IMR-90 (cell line): ENCODE measurements around the gene SNTA1. TPM values are rescaled to one million over a fixed set of nuclear protein-coding genes. Genes with fewer than 3 reads are reported as not detected.

Source experiments
- ATAC-seq: fragments of 200-7000 bp; cut with Tn5 transposase; 2 replicates; pipeline ENCODE4 v1.9.1; 2020; ENCODE audit warnings: low read depth, mild to moderate bottlenecking, moderate library complexity
- BruUV-seq: library from RNA; stranded (reverse); fragments of 400-500 nt; replicated peaks from 2 replicates; lab custom pipeline; 2021; lab: Mats Ljungman, UMichigan
- CTCF ChIA-PET: fragments of 300-600 bp; formaldehyde crosslinking; extraction: SDS; loops from one replicate; lab custom pipeline; 2021; ENCODE audit warnings: antibody characterized with exemption; lab: Yijun Ruan, JAX
- POLR2A ChIA-PET: fragments of 300-600 bp; sonication (Branson Sonifier 250); formaldehyde crosslinking; loops from one replicate; lab custom pipeline; 2022; ENCODE audit warnings: antibody characterized with exemption; ENCODE audit not compliant: unreplicated experiment; lab: Charles Lee
- DNase-seq: peaks from one replicate; pipeline ENCODE4 v3.0.0; 2013
- H2AFZ ChIP-seq: replicated peaks from 2 replicates; pipeline ENCODE3; 2013; ENCODE audit warnings: low read length, mild to moderate bottlenecking; ENCODE audit not compliant: poor library complexity
- H2AK5ac ChIP-seq: 2 replicates; pipeline ENCODE4 v1.6.1; 2013; ENCODE audit warnings: low read depth, low read length, inconsistent platforms
- H2AK9ac ChIP-seq: replicated peaks from 2 replicates; pipeline ENCODE3; 2013; ENCODE audit warnings: mild to moderate bottlenecking, low read depth, low read length, moderate library complexity; ENCODE audit not compliant: poor library complexity
- H2BK120ac ChIP-seq: 2 replicates; pipeline ENCODE4 v1.6.1; 2013; ENCODE audit warnings: low read depth, low read length, inconsistent platforms
- H2BK15ac ChIP-seq: 3 replicates; pipeline ENCODE4 v1.6.1; 2013; ENCODE audit warnings: low read depth, low read length, inconsistent platforms
- H2BK20ac ChIP-seq: 2 replicates; pipeline ENCODE4 v1.6.1; 2013; ENCODE audit warnings: low read depth, mild to moderate bottlenecking, inconsistent platforms, low read length, moderate library complexity
- H2BK5ac ChIP-seq: 2 replicates; pipeline ENCODE4 v1.6.1; 2013; ENCODE audit warnings: mild to moderate bottlenecking, low read depth, low read length, inconsistent platforms; ENCODE audit not compliant: poor library complexity, severe bottlenecking
- H3K14ac ChIP-seq: replicated peaks from 2 replicates; pipeline ENCODE4 v1.6.1; 2013; ENCODE audit warnings: low read depth, low read length, inconsistent platforms
- H3K18ac ChIP-seq: 2 replicates; pipeline ENCODE4 v1.6.1; 2013; ENCODE audit warnings: low read depth, low read length, control low read depth
- H3K23ac ChIP-seq: 2 replicates; pipeline ENCODE4 v1.6.1; 2013; ENCODE audit warnings: low read depth, low read length, inconsistent platforms
- H3K27ac ChIP-seq: 2 replicates; pipeline ENCODE4 v1.5.1; 2013; ENCODE audit warnings: mild to moderate bottlenecking, control low read depth, low read length; ENCODE audit not compliant: insufficient read depth
- H3K27me3 ChIP-seq: 2 replicates; pipeline ENCODE4 v1.6.1; 2013; ENCODE audit warnings: low read length; ENCODE audit not compliant: control insufficient read depth, insufficient read depth
- H3K36me3 ChIP-seq: 2 replicates; pipeline ENCODE4 v1.6.1; 2013; ENCODE audit warnings: low read length, mixed read lengths; ENCODE audit not compliant: control insufficient read depth, insufficient read depth
- H3K4ac ChIP-seq: 2 replicates; pipeline ENCODE4 v1.6.1; 2013; ENCODE audit warnings: low read depth, low read length, inconsistent platforms
- H3K4me1 ChIP-seq: 2 replicates; pipeline ENCODE4 v1.6.1; 2013; ENCODE audit warnings: low read length, mixed read lengths; ENCODE audit not compliant: control insufficient read depth, insufficient read depth
- H3K4me2 ChIP-seq: 2 replicates; pipeline ENCODE4 v1.6.1; 2013; ENCODE audit warnings: low read depth, mild to moderate bottlenecking, control low read depth, low read length, moderate library complexity
- H3K4me3 ChIP-seq: 2 replicates; pipeline ENCODE4 v1.5.1; 2013; ENCODE audit warnings: low read depth, mild to moderate bottlenecking, control low read depth, low read length, moderate library complexity; ENCODE audit not compliant: insufficient read depth
- H3K56ac ChIP-seq: 2 replicates; pipeline ENCODE4 v1.6.1; 2013; ENCODE audit warnings: low read length, inconsistent platforms; ENCODE audit not compliant: insufficient read depth; ENCODE audit errors: extremely low read depth
- H3K79me1 ChIP-seq, 2 experiments: 2 replicates each; pipeline ENCODE4 v1.6.1; 2013; ENCODE audit warnings: low read length in 2 of 2, inconsistent platforms in 1 of 2, low read depth in 1 of 2
- H3K9ac ChIP-seq: 2 replicates; pipeline ENCODE4 v1.6.1; 2013; ENCODE audit warnings: low read depth, low read length, control low read depth
- H3K9me1 ChIP-seq: 2 replicates; pipeline ENCODE4 v1.6.1; 2013; ENCODE audit warnings: low read length, inconsistent platforms; ENCODE audit not compliant: insufficient read depth
- H3K9me3 ChIP-seq: 2 replicates; pipeline ENCODE4 v1.6.1; 2013; ENCODE audit warnings: low read length; ENCODE audit not compliant: control insufficient read depth, insufficient read depth
- H4K20me1 ChIP-seq: 2 replicates; pipeline ENCODE4 v1.6.1; 2013; ENCODE audit warnings: low read length, inconsistent platforms; ENCODE audit not compliant: insufficient read depth
- H4K5ac ChIP-seq: 2 replicates; pipeline ENCODE4 v1.6.1; 2013; ENCODE audit warnings: mild to moderate bottlenecking, low read depth, low read length, control low read depth
- H4K8ac ChIP-seq, 2 experiments: 2 replicates each; pipeline ENCODE4 v1.6.1; 2013; ENCODE audit warnings: low read depth in 2 of 2, low read length in 2 of 2, control low read depth in 1 of 2, inconsistent platforms in 1 of 2
- H4K91ac ChIP-seq: 2 replicates; pipeline ENCODE4 v1.6.1; 2013; ENCODE audit warnings: low read depth, low read length, inconsistent platforms; ENCODE audit not compliant: insufficient read depth
- CHD1 ChIP-seq: IDR thresholded peaks from 2 replicates; pipeline ENCODE4 v1.6.1; 2012; ENCODE audit warnings: low read depth, low read length, improper control_type of control experiment
- MAFK ChIP-seq: IDR thresholded peaks from 2 replicates; pipeline ENCODE4 v1.6.1; 2012; ENCODE audit warnings: low read depth, low read length, improper control_type of control experiment
- MXI1 ChIP-seq: IDR thresholded peaks from 2 replicates; pipeline ENCODE4 v1.6.1; 2012; ENCODE audit warnings: low read depth, mild to moderate bottlenecking, low read length, moderate library complexity, borderline replicate concordance
- NFE2L2 ChIP-seq: fragments of 150-350 bp; IDR thresholded peaks from 2 replicates; pipeline ENCODE4 v1.6.1; 2016; ENCODE audit warnings: low read depth, mild to moderate bottlenecking, low read length
- RAD21 ChIP-seq: IDR thresholded peaks from 2 replicates; pipeline ENCODE4 v1.6.1; 2012; ENCODE audit warnings: low read length, improper control_type of control experiment
- RCOR1 ChIP-seq: IDR thresholded peaks from 2 replicates; pipeline ENCODE4 v1.6.1; 2012; ENCODE audit warnings: mild to moderate bottlenecking, low read length, improper control_type of control experiment; ENCODE audit not compliant: insufficient replicate concordance
- SMC3 ChIP-seq: fragments of 150-350 bp; IDR thresholded peaks from 2 replicates; pipeline ENCODE4 v1.6.1; 2016; ENCODE audit warnings: low read depth, mild to moderate bottlenecking, antibody characterized with exemption, low read length, moderate library complexity
- WGBS, 2 experiments: methylation state at CpG; one replicate each; pipeline versions ENCODE4 v1.1.5 to v1.1.7; 2013; ENCODE audit warnings: missing lambda C conversion rate in 2 of 2; ENCODE audit not compliant: insufficient read length in 1 of 2; ENCODE audit errors: extremely low coverage in 2 of 2; 5-methylcytosine and 5-hydroxymethylcytosine counted together
- dilution Hi-C: fragments of 300-500 bp; cut with HindIII; formaldehyde crosslinking; loops from one replicate; pipeline ENCODE4 v1.14.3; 2018; ENCODE audit warnings: low sequenced_read_pairs; ENCODE audit not compliant: unreplicated experiment
- in situ Hi-C: fragments of 300-500 bp; cut with MboI; formaldehyde crosslinking; loops from 3 replicates; pipeline ENCODE4 v1.14.3; 2019; ENCODE audit warnings: low sequenced_read_pairs, inconsistent platforms, mixed read lengths
- intact Hi-C: fragments of 100-400 bp; cut with micrococcal nuclease; formaldehyde crosslinking; loops from 2 replicates; pipeline ENCODE4 v1.10.0; 2022
- polyA plus RNA-seq, 3 experiments: library from polyadenylated mRNA; depleted of rRNA; stranded (reverse); fragments of >200 nt; gene quantifications; 2 replicates each; pipeline ENCODE4 v1.2.3, GENCODE V29; 2012; ENCODE audit warnings: low replicate concordance in 1 of 3
- total RNA-seq: library from RNA; depleted of rRNA; stranded (reverse); fragments of >200 nt; gene quantifications from 2 replicates; pipeline ENCODE4 v1.2.3, GENCODE V29; 2012
- TF ChIP-seq, protein P1 (sequence below): fragments of 150-350 bp; IDR thresholded peaks from 2 replicates; pipeline ENCODE4 v1.6.1; 2017; ENCODE audit warnings: mild to moderate bottlenecking, antibody characterized with exemption, low read length, low read depth
- TF ChIP-seq, protein P2 (sequence below): conservative IDR thresholded peaks from 2 replicates; pipeline ENCODE4 v1.5.1; 2012; ENCODE audit warnings: mild to moderate bottlenecking, low read depth, low read length, improper control_type of control experiment

The SNTA1 gene
- total and polyA plus RNA-seq, 2 of the 4 experiments (the other 2 are of a cell fraction), result 10.6 to 15.4 TPM

DNA sequence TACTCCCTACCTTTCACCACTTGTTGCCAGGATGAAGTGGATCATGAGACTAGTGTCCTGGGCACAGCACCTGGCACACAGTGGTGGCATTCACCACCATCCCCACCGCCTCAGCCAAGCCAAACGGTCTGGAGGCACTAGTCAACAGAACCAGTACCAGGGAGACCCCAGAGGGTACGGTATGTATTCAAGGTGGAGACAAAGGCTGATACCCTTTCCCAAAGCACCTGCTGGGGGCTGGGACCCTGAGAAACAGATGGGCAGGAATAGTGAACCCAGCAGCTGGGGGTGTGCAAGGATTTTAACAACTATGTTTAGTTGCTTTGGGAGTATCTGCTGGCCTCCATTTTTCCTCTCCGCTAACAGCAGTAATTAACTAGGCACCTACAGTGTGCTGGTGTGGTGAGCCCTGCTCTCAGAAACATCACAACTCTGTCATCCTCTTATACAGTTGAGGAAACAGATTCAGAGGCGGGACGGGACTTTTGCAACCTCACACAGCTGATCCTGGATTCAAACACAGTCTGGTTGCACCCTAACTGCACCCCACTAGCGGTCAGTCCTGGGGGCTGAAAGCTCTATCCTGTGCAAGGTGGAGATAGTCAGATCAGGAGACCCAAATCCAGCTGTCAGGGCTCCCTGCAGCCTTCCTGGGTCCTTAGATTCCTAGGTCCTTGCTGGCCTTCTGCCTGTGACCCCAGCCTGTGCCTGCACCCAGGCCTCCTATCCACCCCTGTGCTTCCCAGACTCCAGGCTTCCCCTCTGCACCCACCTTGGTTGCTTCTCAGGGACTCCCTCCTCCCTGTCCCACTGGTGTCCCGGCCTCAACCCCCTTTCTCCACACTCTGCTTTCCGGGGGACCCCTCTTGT, 1.2 kb downstream of the SNTA1 start (continued):
- no peak for TF ChIP-seq RCOR1
- no peak for TF ChIP-seq CHD1

DNA sequence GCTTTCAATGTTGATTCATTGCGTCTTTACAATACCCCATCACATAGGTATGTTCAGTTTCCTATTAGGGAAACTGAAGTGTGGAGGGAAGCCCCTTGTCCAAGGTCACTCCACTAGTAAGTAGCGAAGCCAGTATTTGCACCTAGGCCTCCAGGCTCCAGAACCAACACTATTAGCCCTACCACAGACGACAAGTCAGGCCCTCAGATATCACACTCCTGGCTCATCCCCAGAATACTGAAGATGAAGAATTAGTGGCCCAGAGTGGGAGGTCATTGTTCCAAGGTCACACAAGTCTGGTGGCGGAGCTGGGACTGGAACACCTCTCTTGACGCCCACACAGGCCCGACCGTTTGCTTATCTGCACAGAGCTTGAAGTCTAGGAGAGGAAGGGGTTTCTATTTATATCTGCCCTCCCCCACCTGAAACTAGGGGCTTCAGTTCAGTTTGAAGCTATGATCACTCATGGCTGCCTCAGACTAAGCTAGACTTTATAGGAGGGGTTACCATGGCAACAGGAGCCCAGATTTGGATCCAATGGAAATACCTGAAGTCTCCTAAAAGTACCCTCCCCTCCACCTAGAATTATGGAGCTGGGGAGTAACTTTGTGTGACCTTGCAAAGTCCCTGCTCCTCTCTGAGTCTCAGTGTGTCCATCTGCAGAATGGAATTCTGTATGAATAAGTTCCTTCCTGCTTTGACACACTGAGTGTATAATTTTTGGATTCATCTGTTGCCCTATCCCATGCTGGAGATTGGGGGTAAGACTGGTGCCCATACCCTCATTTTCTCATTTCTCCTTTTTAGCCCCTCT, 2.2 kb downstream of the SNTA1 start:
- POLR2A ChIA-PET, result interaction anchor here (0.6 kb wide), 1 partner anchor 371 kb away, joined by 3 read pairs; no protein-coding TSS in a partner anchor
- no peak overlapping the region for H2BK15ac ChIP-seq
- TF ChIP-seq, protein P1, sequence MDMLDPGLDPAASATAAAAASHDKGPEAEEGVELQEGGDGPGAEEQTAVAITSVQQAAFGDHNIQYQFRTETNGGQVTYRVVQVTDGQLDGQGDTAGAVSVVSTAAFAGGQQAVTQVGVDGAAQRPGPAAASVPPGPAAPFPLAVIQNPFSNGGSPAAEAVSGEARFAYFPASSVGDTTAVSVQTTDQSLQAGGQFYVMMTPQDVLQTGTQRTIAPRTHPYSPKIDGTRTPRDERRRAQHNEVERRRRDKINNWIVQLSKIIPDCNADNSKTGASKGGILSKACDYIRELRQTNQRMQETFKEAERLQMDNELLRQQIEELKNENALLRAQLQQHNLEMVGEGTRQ, result no peak
- TF ChIP-seq MAFK (no peak), MXI1 (no peak), NFE2L2 (no peak), SMC3 (no peak), RAD21 (no peak), RCOR1 (no peak)
- TF ChIP-seq, protein P2, sequence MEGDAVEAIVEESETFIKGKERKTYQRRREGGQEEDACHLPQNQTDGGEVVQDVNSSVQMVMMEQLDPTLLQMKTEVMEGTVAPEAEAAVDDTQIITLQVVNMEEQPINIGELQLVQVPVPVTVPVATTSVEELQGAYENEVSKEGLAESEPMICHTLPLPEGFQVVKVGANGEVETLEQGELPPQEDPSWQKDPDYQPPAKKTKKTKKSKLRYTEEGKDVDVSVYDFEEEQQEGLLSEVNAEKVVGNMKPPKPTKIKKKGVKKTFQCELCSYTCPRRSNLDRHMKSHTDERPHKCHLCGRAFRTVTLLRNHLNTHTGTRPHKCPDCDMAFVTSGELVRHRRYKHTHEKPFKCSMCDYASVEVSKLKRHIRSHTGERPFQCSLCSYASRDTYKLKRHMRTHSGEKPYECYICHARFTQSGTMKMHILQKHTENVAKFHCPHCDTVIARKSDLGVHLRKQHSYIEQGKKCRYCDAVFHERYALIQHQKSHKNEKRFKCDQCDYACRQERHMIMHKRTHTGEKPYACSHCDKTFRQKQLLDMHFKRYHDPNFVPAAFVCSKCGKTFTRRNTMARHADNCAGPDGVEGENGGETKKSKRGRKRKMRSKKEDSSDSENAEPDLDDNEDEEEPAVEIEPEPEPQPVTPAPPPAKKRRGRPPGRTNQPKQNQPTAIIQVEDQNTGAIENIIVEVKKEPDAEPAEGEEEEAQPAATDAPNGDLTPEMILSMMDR, result no peak

More for the DNA sequence above, 2.2 kb downstream of the SNTA1 start:
- CTCF ChIA-PET, result no interaction called here
- no peak overlapping the region for H2AFZ ChIP-seq
- no CpG with 5 or more reads among the region's 7 CpGs for WGBS, 2 experiments
- peaks cover 6% of the 10 kb centered on the region for H3K4me1 ChIP-seq
- no peak overlapping the region for H3K23ac ChIP-seq
- ATAC-seq, result no peak
- no peak overlapping the region for H4K8ac ChIP-seq
- intact Hi-C loops (no loop called here), dilution Hi-C loops (no loop called here), in situ Hi-C loops (no loop called here)
- BruUV-seq, result no TSS peak
- H2BK20ac ChIP-seq, result no peak overlapping the region
- no peak overlapping the region for H3K14ac ChIP-seq
- no peak overlapping the region for H2AK5ac ChIP-seq
- H3K4ac ChIP-seq, result no peak overlapping the region
- H3K18ac ChIP-seq, result no peak overlapping the region
- no peak overlapping the region for H2BK120ac ChIP-seq
- H3K56ac ChIP-seq, result no peak overlapping the region
- H2AK9ac ChIP-seq, result peak overlapping the region; percentile 29
- H3K79me1 ChIP-seq, result peaks cover 4 to 22% of the 10 kb centered on the region in 2 experiments; a peak in 2 of 4 replicates
- DNase-seq, result no peak
- H3K4me3 ChIP-seq, result no peak overlapping the region
- H3K36me3 ChIP-seq, result no peaks in the 10 kb centered on the region
- no peak overlapping the region for H4K91ac ChIP-seq
- no peak overlapping the region for H2BK5ac ChIP-seq
- no peak overlapping the region for H3K27ac ChIP-seq
- 0 out of 2 replicates have a peak, but pooled peaks cover 3% of the 10 kb centered on the region for H4K20me1 ChIP-seq
- no peaks in the 10 kb centered on the region for H3K27me3 ChIP-seq
- no peak overlapping the region for H4K5ac ChIP-seq
- no peak overlapping the region for H3K4me2 ChIP-seq
- no peak overlapping the region for H3K9ac ChIP-seq
- H3K9me1 ChIP-seq, result peaks cover 10% of the 10 kb centered on the region; the same call in 1 of the 2 replicates
- no peaks in the 10 kb centered on the region for H3K9me3 ChIP-seq
